GM04503 (cell line): Measurements from ENCODE around the gene FNDC3B.
A peak's percentile ranks its signal among the peaks of the same experiment; 100 is the strongest.

ENCODE experiments used
- DNase-seq: peaks from one replicate; pipeline ENCODE4 v3.0.0-alpha.2; 2012; ENCODE audit warnings: low read depth

FNDC3B gene

GRCh38 chr3:172135820-172136219 is 96.4 kb downstream of the FNDC3B start:
- DNase-seq: peak; percentile 85

- DNase-seq: no peak
Observed at GRCh38 chr3:172136330-172136729, 97.0 kb downstream of the FNDC3B start.

- no peak for DNase-seq
Observed at GRCh38 chr3:172137287-172138192, 98.2 kb downstream of the FNDC3B start.

GRCh38 chr3:172138193-172138537 is 98.8 kb downstream of the FNDC3B start:
- DNase-seq: no peak

GRCh38 chr3:172138792-172139507 is 99.6 kb downstream of the FNDC3B start:
- DNase-seq: no peak

- DNase-seq: no peak
Observed at GRCh38 chr3:172139528-172140276, 100.3 kb downstream of the FNDC3B start.

GRCh38 chr3:172140499-172141391 is 101.4 kb downstream of the FNDC3B start:
- DNase-seq: peak; percentile 86

GRCh38 chr3:172142051-172142863 is 102.9 kb downstream of the FNDC3B start:
- DNase-seq: no peak

GRCh38 chr3:172142864-172143451 is 103.6 kb downstream of the FNDC3B start:
- DNase-seq: no peak

GRCh38 chr3:172143739-172144497 is 104.5 kb downstream of the FNDC3B start:
- no peak for DNase-seq

- no peak for DNase-seq
Observed at GRCh38 chr3:172144601-172145000, 105.2 kb downstream of the FNDC3B start.

GRCh38 chr3:172145031-172145686 is 105.8 kb downstream of the FNDC3B start:
- DNase-seq: no peak

- DNase-seq: no peak
Observed at GRCh38 chr3:172146349-172146748, 107.0 kb downstream of the FNDC3B start.

GRCh38 chr3:172147113-172147818 is 107.9 kb downstream of the FNDC3B start:
- DNase-seq: no peak

GRCh38 chr3:172148241-172148640 is 108.9 kb downstream of the FNDC3B start:
- no peak for DNase-seq

- no peak for DNase-seq
Observed at GRCh38 chr3:172148702-172149565, 109.6 kb downstream of the FNDC3B start.

- DNase-seq: no peak
Observed at GRCh38 chr3:172150268-172150667, 110.9 kb downstream of the FNDC3B start.
